NOMO-1 treated with DMSO at 0.1 percent for 48 hours (cell line): ENCODE measurements around the gene MON1A.
"Not testable (repeated sequence)": the region's sequence is repeated elsewhere in the genome, so short reads cannot be mapped to it uniquely, and the experiment has no call there.

ENCODE experiments used
- DNase-seq: peaks from one replicate; lab custom pipeline; 2025; ENCODE audit not compliant: unreplicated experiment; lab: John Stamatoyannopoulos, UW

MON1A gene

GRCh38 chr3:49929291-49930167, at the start of gene MON1A:
Gene MON1A, minus strand, starts transcription at chr3:49929811. Its CDS starts 16,465 bp downstream, at chr3:49913346.
- DNase-seq = peak; percentile 81

GRCh38 chr3:49976942-49977341, 47.3 kb upstream of the MON1A start:
- DNase-seq = no peak

GRCh38 chr3:49972656-49973055, 43.0 kb upstream of the MON1A start:
- no peak for DNase-seq

GRCh38 chr3:49968346-49968745, 38.7 kb upstream of the MON1A start:
- DNase-seq = no peak

GRCh38 chr3:49967291-49967690, 37.7 kb upstream of the MON1A start:
- no peak for DNase-seq

GRCh38 chr3:49966233-49966942, 36.8 kb upstream of the MON1A start:
- DNase-seq = no peak

GRCh38 chr3:49955636-49956035, 26.0 kb upstream of the MON1A start:
- no peak for DNase-seq

GRCh38 chr3:49952924-49953323, 23.3 kb upstream of the MON1A start:
- DNase-seq = no peak

- peak; percentile 7 for DNase-seq
Observed at GRCh38 chr3:49942651-49943050, 13.0 kb upstream of the MON1A start.

GRCh38 chr3:49940667-49941249, 11.1 kb upstream of the MON1A start:
- no peak for DNase-seq

GRCh38 chr3:49939858-49940666, 10.5 kb upstream of the MON1A start, which contains the start of gene RBM6:
Gene RBM6, plus strand, starts transcription at chr3:49940150. Its CDS starts 22,492 bp downstream, at chr3:49962642.
- DNase-seq = peak; percentile 99

GRCh38 chr3:49937090-49937489, 7.5 kb upstream of the MON1A start:
- peak; percentile 42 for DNase-seq

GRCh38 chr3:49932281-49932680, 2.7 kb upstream of the MON1A start:
- not testable (repeated sequence) for DNase-seq

GRCh38 chr3:49930922-49931321, 1.3 kb upstream of the MON1A start:
- DNase-seq = no peak

- no peak for DNase-seq
Observed at GRCh38 chr3:49930168-49930690, 618 bp upstream of the MON1A start.

GRCh38 chr3:49928481-49929017, 1.1 kb downstream of the MON1A start:
- no peak for DNase-seq

GRCh38 chr3:49927798-49928197, 1.8 kb downstream of the MON1A start:
- no peak for DNase-seq

GRCh38 chr3:49926117-49926728, 3.4 kb downstream of the MON1A start:
- DNase-seq = no peak

- DNase-seq = no peak
Observed at GRCh38 chr3:49925485-49925884, 4.1 kb downstream of the MON1A start.

GRCh38 chr3:49924683-49925082, 4.9 kb downstream of the MON1A start:
- DNase-seq = no peak
